ENCODE data around the gene ATP5F1D. TPM values are rescaled to one million over a fixed set of nuclear protein-coding genes. Genes with fewer than 3 reads are reported as not detected.

Gene ATP5F1D
- total RNA-seq, 2 donors from 2014 or later: 193 to 269 TPM

DNA sequence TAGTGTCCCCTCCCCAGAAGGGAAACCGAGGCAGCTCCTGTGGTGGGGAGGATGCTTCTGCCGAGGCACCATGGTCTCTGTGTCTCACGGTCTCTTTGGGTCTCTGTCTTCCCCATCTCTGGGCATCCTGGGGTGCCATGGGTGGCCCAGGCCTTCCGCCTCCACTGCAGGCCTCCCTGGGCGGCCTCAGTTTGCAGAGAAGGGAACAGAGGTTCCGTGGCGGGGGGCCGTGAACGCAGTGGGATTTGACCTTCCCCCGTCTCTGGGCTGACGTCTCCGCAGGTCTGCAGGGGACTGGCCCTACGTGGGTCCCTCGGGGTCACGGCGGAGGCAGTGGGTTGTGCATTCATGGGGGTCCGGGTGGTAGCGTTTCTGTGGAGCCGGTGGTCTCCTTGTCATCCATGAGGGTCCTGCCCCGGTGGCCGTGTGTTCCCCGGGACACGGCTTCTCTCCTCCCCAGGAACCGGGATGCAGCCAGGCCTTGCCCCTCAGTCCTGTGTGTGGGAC lies 48.7 kb downstream of the ATP5F1D start:
- no peak for DNase-seq (ENCODE audit: low spot score)
- Histone ChIP-seq H3K27ac (no peak overlapping the region), H3K27me3 (peaks cover 8 to 19% of the 10 kb centered on the region in 2 donors), H3K4me3 (no peak overlapping the region), H3K4me1 (peaks cover 0 to 10% of the 10 kb centered on the region in 2 donors), H3K36me3 (no peaks in the 10 kb centered on the region), H3K9me3 (no peaks in the 10 kb centered on the region)
- TF ChIP-seq CTCF (IDR thresholded peaks at IDR 0.05): no peak

- Histone ChIP-seq H3K27ac (no peak overlapping the region), H3K36me3 (no peaks in the 10 kb centered on the region), H3K4me1 (peaks cover 0 to 17% of the 10 kb centered on the region in 2 donors), H3K9me3 (no peaks in the 10 kb centered on the region), H3K27me3 (peaks cover 8 to 16% of the 10 kb centered on the region in 2 donors), H3K4me3 (no peak overlapping the region)
- no peak for DNase-seq (ENCODE audit: low spot score)
- TF ChIP-seq CTCF (IDR thresholded peaks at IDR 0.05): no peak
Observed at GRCh38 chr19:1290703-1291651, 49.4 kb downstream of the ATP5F1D start.

DNA sequence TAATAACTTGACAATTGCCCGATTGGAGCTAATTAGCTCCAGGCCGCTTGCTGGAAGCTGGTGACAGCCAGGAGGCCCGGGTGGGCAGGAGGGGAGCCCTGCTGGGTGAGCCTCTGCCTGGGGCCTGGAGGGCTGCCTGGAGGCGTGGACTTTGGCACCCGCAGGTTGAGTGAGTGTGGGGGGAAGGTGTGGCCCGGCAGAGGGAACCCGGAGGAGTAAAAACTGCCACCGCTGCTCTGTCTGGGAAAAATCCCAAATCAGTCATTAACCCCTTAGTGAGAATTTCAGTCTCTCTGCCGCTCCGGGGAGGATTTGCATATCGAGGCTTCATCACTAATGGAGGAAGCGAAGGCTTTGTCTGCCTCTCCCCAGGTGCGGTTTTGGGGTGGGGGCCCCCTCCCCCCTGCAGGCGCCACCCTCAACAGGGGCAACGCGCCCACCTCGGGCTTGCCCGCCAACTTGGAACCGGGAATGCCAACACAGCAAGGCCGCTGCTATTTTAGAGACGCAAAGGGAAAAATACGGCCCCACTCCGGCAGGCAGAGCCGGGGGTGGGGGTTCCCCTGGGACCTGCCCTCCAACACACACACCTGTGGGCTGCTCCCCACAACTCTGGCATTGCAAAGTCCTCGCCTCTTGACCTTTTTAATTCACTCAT lies 50.3 kb downstream of the ATP5F1D start:
- Histone ChIP-seq H3K4me1 (peaks cover 0 to 17% of the 10 kb centered on the region in 2 donors), H3K9me3 (no peaks in the 10 kb centered on the region), H3K36me3 (no peaks in the 10 kb centered on the region), H3K27ac (no peak overlapping the region), H3K27me3 (peaks cover 3 to 10% of the 10 kb centered on the region in 2 donors), H3K4me3 (no peak overlapping the region)
- no peak for TF ChIP-seq CTCF (IDR thresholded peaks at IDR 0.05)
- no peak for DNase-seq (ENCODE audit: low spot score)

GRCh38 chr19:1292419-1293151 lies 51.0 kb downstream of the ATP5F1D start:
- no peak for TF ChIP-seq CTCF (IDR thresholded peaks at IDR 0.05)
- H3K4me3 ChIP-seq: no peak overlapping the region
- peaks cover 0 to 12% of the 10 kb centered on the region in 2 donors for H3K4me1 ChIP-seq
- H3K36me3 ChIP-seq: no peaks in the 10 kb centered on the region
- no peaks in the 10 kb centered on the region for H3K9me3 ChIP-seq
- H3K27ac ChIP-seq: no peak overlapping the region
- no peak for DNase-seq (ENCODE audit: low spot score)
- peaks cover 0 to 3% of the 10 kb centered on the region in 2 donors for H3K27me3 ChIP-seq

- no peaks in the 10 kb centered on the region for H3K36me3 ChIP-seq
- TF ChIP-seq CTCF (IDR thresholded peaks at IDR 0.05): no peak
- H3K4me1 ChIP-seq: peaks cover 0 to 11% of the 10 kb centered on the region in 2 donors
- no peaks in the 10 kb centered on the region for H3K9me3 ChIP-seq
- H3K27ac ChIP-seq: no peak overlapping the region
- H3K27me3 ChIP-seq: no peaks in the 10 kb centered on the region
- no peak overlapping the region for H3K4me3 ChIP-seq
- no peak for DNase-seq (ENCODE audit: low spot score)
Observed at GRCh38 chr19:1293782-1294604, 52.4 kb downstream of the ATP5F1D start.
